Activated B cell treated with CpG ODN at 0.5 μM for 24 hours (primary cell): ENCODE data around the gene RELT. TPM values are rescaled to one million over a fixed set of nuclear protein-coding genes. Genes with fewer than 3 reads are reported as not detected.

Experiments
- ATAC-seq: fragments of 200-7000 bp; cut with Tn5 transposase; one replicate; pipeline ENCODE4 v1.10.0; 2021; ENCODE audit warnings: low read depth, mild to moderate bottlenecking, moderate library complexity
- CTCF ChIA-PET: fragments of 350-600 bp; sonication (Branson Sonifier 250); formaldehyde crosslinking; loops from one replicate; lab custom pipeline; 2021; ENCODE audit warnings: antibody characterized with exemption; lab: Charles Lee
- POLR2A ChIA-PET: fragments of 350-600 bp; sonication (Branson Sonifier 250); formaldehyde crosslinking; loops from one replicate; lab custom pipeline; 2021; ENCODE audit warnings: antibody characterized with exemption; lab: Charles Lee
- DNase-seq: peaks from one replicate; pipeline ENCODE4 v3.0.0; 2022
- H3K27ac Mint-ChIP-seq: one replicate; pipeline ENCODE4 v1.8.0; 2020; ENCODE audit warnings: mixed read lengths
- H3K27me3 Mint-ChIP-seq: one replicate; pipeline ENCODE4 v1.8.0; 2021; ENCODE audit warnings: mixed read lengths
- H3K36me3 Mint-ChIP-seq: one replicate; pipeline ENCODE4 v1.8.0; 2021; ENCODE audit warnings: low read depth, mixed read lengths
- H3K4me1 Mint-ChIP-seq: one replicate; pipeline ENCODE4 v1.8.0; 2021; ENCODE audit warnings: mixed read lengths
- H3K4me3 Mint-ChIP-seq: one replicate; pipeline ENCODE4 v1.8.0; 2020; ENCODE audit warnings: mild to moderate bottlenecking, mixed read lengths
- H3K9me3 Mint-ChIP-seq: one replicate; pipeline ENCODE4 v1.8.0; 2020; ENCODE audit warnings: mixed read lengths
- CTCF ChIP-seq: fragments of 200-600 bp; IDR thresholded peaks from one replicate; pipeline ENCODE4 v1.8.0; 2022; ENCODE audit warnings: antibody characterized with exemption, mild to moderate bottlenecking
- intact Hi-C: fragments of 100-400 bp; cut with micrococcal nuclease; formaldehyde crosslinking; loops from one replicate; pipeline ENCODE4 v1.15.1; 2024
- total RNA-seq: library from RNA; stranded (reverse); gene quantifications from 2 replicates; pipeline ENCODE4 v1.2.3, GENCODE V29; 2022

The RELT gene
- total RNA-seq, 1 donor from 2014 or later, result 90.1 TPM

- Mint-ChIP-seq H3K27ac (no peak overlapping the region), H3K9me3 (no peaks in the 10 kb centered on the region), H3K4me1 (peaks cover 38% of the 10 kb centered on the region), H3K4me3 (no peak overlapping the region), H3K27me3 (no peaks in the 10 kb centered on the region), H3K36me3 (peaks cover 75% of the 10 kb centered on the region)
- DNase-seq, result no peak
- intact Hi-C loops, result loop anchor here (1.0 kb wide), 2 partner anchors 16 to 41 kb away; partner anchors contain the start of gene RELT
- POLR2A ChIA-PET, result interaction anchor here (1.3 to 3.3 kb wide), 6 partner anchors 8 to 42 kb away, joined by 3 to 22 read pairs (median 7); partner anchors contain the start of gene RELT
- CTCF ChIA-PET, result interaction anchor here (1.1 to 4.2 kb wide), 12 partner anchors 7 to 233 kb away, joined by 3 to 148 read pairs (median 7); no protein-coding TSS in a partner anchor
- TF ChIP-seq CTCF, result no peak
- no peak for ATAC-seq
Measured at GRCh38 chr11:73392108-73393010, 16.2 kb downstream of the RELT start.

GRCh38 chr11:73393011-73393380, 16.8 kb downstream of the RELT start:
- POLR2A ChIA-PET, result interaction anchor here (0.5 to 3.3 kb wide), 9 partner anchors 8 to 205 kb away, joined by 3 to 22 read pairs (median 5); partner anchors contain the start of genes FAM168A and RELT
- Mint-ChIP-seq H3K27ac (peak overlapping the region; percentile 46), H3K4me1 (peaks cover 31% of the 10 kb centered on the region), H3K27me3 (no peaks in the 10 kb centered on the region), H3K4me3 (no peak overlapping the region), H3K9me3 (no peaks in the 10 kb centered on the region), H3K36me3 (peaks cover 79% of the 10 kb centered on the region)
- DNase-seq (no peak), ATAC-seq (no peak)
- intact Hi-C loops, result loop anchor here (1.0 kb wide), 2 partner anchors 17 to 42 kb away; partner anchors contain the start of gene RELT
- no peak for TF ChIP-seq CTCF
- CTCF ChIA-PET, result interaction anchor here (0.9 to 4.2 kb wide), 13 partner anchors 8 to 233 kb away, joined by 3 to 148 read pairs (median 7); no protein-coding TSS in a partner anchor

- Mint-ChIP-seq H3K27ac (peak overlapping the region; percentile 46), H3K27me3 (no peaks in the 10 kb centered on the region), H3K4me3 (no peak overlapping the region), H3K9me3 (no peaks in the 10 kb centered on the region), H3K4me1 (peaks cover 24% of the 10 kb centered on the region), H3K36me3 (peaks cover 82% of the 10 kb centered on the region)
- peak; percentile 52 for DNase-seq
- peak; percentile 82 for ATAC-seq
- CTCF ChIA-PET, result interaction anchor here (0.6 to 4.2 kb wide), 14 partner anchors 9 to 232 kb away, joined by 3 to 148 read pairs (median 7); no protein-coding TSS in a partner anchor
- intact Hi-C loops, result loop anchor here (1.0 kb wide), 2 partner anchors 17 to 42 kb away; partner anchors contain the start of gene RELT
- POLR2A ChIA-PET, result interaction anchor here (0.5 to 3.3 kb wide), 9 partner anchors 9 to 204 kb away, joined by 3 to 22 read pairs (median 5); partner anchors contain the start of genes FAM168A and RELT
- TF ChIP-seq CTCF, result peak; percentile 24
Measured at GRCh38 chr11:73393479-73394415, 17.5 kb downstream of the RELT start.

GRCh38 chr11:73394416-73395296, 18.5 kb downstream of the RELT start:
- H3K4me3 Mint-ChIP-seq, result no peak overlapping the region
- no peaks in the 10 kb centered on the region for H3K9me3 Mint-ChIP-seq
- no peaks in the 10 kb centered on the region for H3K27me3 Mint-ChIP-seq
- DNase-seq (no peak), ATAC-seq (no peak)
- H3K27ac Mint-ChIP-seq, result no peak overlapping the region
- TF ChIP-seq CTCF, result no peak
- H3K36me3 Mint-ChIP-seq, result peaks cover 86% of the 10 kb centered on the region
- intact Hi-C loops, result no loop called here
- H3K4me1 Mint-ChIP-seq, result peaks cover 15% of the 10 kb centered on the region
- POLR2A ChIA-PET, result no interaction called here
- CTCF ChIA-PET, result interaction anchor here (1.8 to 4.2 kb wide), 5 partner anchors 12 to 44 kb away, joined by 7 to 148 read pairs (median 13); no protein-coding TSS in a partner anchor
